ENCODE measurements around the gene PTPRK. TPM values are rescaled to one million over a fixed set of nuclear protein-coding genes. Genes with fewer than 3 reads are reported as not detected.

The PTPRK gene
- total RNA-seq, 4 donors from 2014 or later, result 7.3 to 22.9 (median 13.0) TPM

GRCh38 chr6:127923135-127923534, 597.3 kb downstream of the PTPRK start:
- in situ Hi-C loops (cut with MboI; ENCODE audit: low sequenced_read_pairs in 4 of 4), result no loop called here
- TF ChIP-seq CTCF (IDR thresholded peaks at IDR 0.05 in 4 of 5, conservative IDR thresholded peaks at IDR 0.05 in 1 of 5) (no peak), POLR2A (IDR thresholded peaks at IDR 0.05) (no peak)

GRCh38 chr6:127921982-127922381, 598.4 kb downstream of the PTPRK start:
- no peaks in the 10 kb centered on the region for H3K4me1 ChIP-seq

More at GRCh38 chr6:127923135-127923534, 597.3 kb downstream of the PTPRK start:
- Histone ChIP-seq H3K4me1 (no peaks in the 10 kb centered on the region), H3K27ac (no peak overlapping the region), H3K9me3 (no peaks in the 10 kb centered on the region), H3K4me3 (no peak overlapping the region), H3K27me3 (no peaks in the 10 kb centered on the region), H3K36me3 (no peaks in the 10 kb centered on the region)
- DNase-seq (no peak), ATAC-seq (no peak)
- intact Hi-C loops (cut with DNase I; ENCODE audit: low total_unique reads), result no loop called here

GRCh38 chr6:127920804-127921203, 599.6 kb downstream of the PTPRK start:
- Histone ChIP-seq H3K4me3 (no peak overlapping the region), H3K4me1 (no peaks in the 10 kb centered on the region), H3K9me3 (no peaks in the 10 kb centered on the region), H3K27ac (no peak overlapping the region), H3K27me3 (no peaks in the 10 kb centered on the region), H3K36me3 (no peaks in the 10 kb centered on the region)
- no peak for TF ChIP-seq POLR2A (IDR thresholded peaks at IDR 0.05)
- TF ChIP-seq CTCF (IDR thresholded peaks at IDR 0.05 in 4 of 5, conservative IDR thresholded peaks at IDR 0.05 in 1 of 5), result no peak
- ATAC-seq, result no peak
- intact Hi-C loops (cut with DNase I; ENCODE audit: low total_unique reads) (no loop called here), in situ Hi-C loops (cut with MboI; ENCODE audit: low sequenced_read_pairs in 4 of 4) (no loop called here)
- no peak for DNase-seq

More at GRCh38 chr6:127921982-127922381, 598.4 kb downstream of the PTPRK start:
- Histone ChIP-seq H3K36me3 (no peaks in the 10 kb centered on the region), H3K27ac (no peak overlapping the region), H3K4me3 (no peak overlapping the region), H3K27me3 (no peaks in the 10 kb centered on the region), H3K9me3 (no peaks in the 10 kb centered on the region)
- in situ Hi-C loops (cut with MboI; ENCODE audit: low sequenced_read_pairs in 4 of 4), result no loop called here
- intact Hi-C loops (cut with DNase I; ENCODE audit: low total_unique reads), result no loop called here
- ATAC-seq (no peak), DNase-seq (no peak)
- TF ChIP-seq POLR2A (IDR thresholded peaks at IDR 0.05) (no peak), CTCF (IDR thresholded peaks at IDR 0.05 in 4 of 5, conservative IDR thresholded peaks at IDR 0.05 in 1 of 5) (no peak)
